ENCODE measurements around the gene AKAP17A. TPM values are rescaled to one million over a fixed set of nuclear protein-coding genes. Genes with fewer than 3 reads are reported as not detected.
A peak's percentile ranks its signal among the peaks of the same experiment; 100 is the strongest.

Gene AKAP17A, protein sequence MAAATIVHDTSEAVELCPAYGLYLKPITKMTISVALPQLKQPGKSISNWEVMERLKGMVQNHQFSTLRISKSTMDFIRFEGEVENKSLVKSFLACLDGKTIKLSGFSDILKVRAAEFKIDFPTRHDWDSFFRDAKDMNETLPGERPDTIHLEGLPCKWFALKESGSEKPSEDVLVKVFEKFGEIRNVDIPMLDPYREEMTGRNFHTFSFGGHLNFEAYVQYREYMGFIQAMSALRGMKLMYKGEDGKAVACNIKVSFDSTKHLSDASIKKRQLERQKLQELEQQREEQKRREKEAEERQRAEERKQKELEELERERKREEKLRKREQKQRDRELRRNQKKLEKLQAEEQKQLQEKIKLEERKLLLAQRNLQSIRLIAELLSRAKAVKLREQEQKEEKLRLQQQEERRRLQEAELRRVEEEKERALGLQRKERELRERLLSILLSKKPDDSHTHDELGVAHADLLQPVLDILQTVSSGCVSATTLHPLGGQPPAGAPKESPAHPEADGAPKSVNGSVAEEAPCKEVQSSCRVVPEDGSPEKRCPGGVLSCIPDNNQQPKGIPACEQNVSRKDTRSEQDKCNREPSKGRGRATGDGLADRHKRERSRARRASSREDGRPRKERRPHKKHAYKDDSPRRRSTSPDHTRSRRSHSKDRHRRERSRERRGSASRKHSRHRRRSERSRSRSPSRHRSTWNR
- total RNA-seq (2021) = 28.3 and 29.2 TPM in 2 replicates
- Bru-seq, nascent RNA = percentile 62 among the genes with signal in this experiment
- BruChase-seq, experiment 1, labeled RNA remaining after a 2-hour chase = percentile 77 among the genes with signal in this experiment
- BruChase-seq, experiment 2, labeled RNA remaining after a 6-hour chase = percentile 80 among the genes with signal in this experiment
- long read RNA-seq, transcript AKAP17A-202 (4 exons, 2,187 nt) = minor isoform, 17 of 90 reads
- long read RNA-seq, transcript AKAP17A-203 (6 exons, 3,232 nt) = minor isoform, 6 of 90 reads
- long read RNA-seq, transcript AKAP17A-201 (5 exons, 3,204 nt) = major isoform, 47 of 90 reads
- long read RNA-seq, partial matches to known transcripts = 7 of 90 reads
- long read RNA-seq, other reads (novel, unspliced or antisense) = 13 of 90 reads

- H3K9me2 ChIP-seq (ENCODE audit: insufficient read depth) = no peaks in the 10 kb centered on the region
- peak; percentile 82 to 95 for DNase-seq
- H3K4me2 ChIP-seq = peak within 1 kb of the TSS; percentile 87
- H3K9me3 ChIP-seq (ENCODE audit: insufficient read depth, low read depth) = no peaks in the 10 kb centered on the region
- H4K20me1 ChIP-seq (ENCODE audit: insufficient read depth) = peaks cover 26% of the 10 kb centered on the region
- no TSS peak for BruUV-seq (replicated peaks)
- peaks cover 9% of the 10 kb centered on the region; the same call in 1 of the 2 replicates for H3K4me1 ChIP-seq (replicated peaks; ENCODE audit: insufficient read depth)
- POLR2A ChIA-PET (ENCODE audit: unreplicated experiment) = no interaction called here
- H3K4me3 ChIP-seq = peak within 1 kb of the TSS; percentile 95
- H3K27me3 ChIP-seq (ENCODE audit: insufficient read depth, low read depth) = no peaks in the 10 kb centered on the region
- no peaks in the 10 kb centered on the region for H3K36me3 ChIP-seq (ENCODE audit: low read depth)
- 0 out of 2 replicates have a peak within 1 kb of the TSS, but pooled peaks have one; percentile 62 for H2AFZ ChIP-seq
- TF ChIP-seq, protein P1, sequence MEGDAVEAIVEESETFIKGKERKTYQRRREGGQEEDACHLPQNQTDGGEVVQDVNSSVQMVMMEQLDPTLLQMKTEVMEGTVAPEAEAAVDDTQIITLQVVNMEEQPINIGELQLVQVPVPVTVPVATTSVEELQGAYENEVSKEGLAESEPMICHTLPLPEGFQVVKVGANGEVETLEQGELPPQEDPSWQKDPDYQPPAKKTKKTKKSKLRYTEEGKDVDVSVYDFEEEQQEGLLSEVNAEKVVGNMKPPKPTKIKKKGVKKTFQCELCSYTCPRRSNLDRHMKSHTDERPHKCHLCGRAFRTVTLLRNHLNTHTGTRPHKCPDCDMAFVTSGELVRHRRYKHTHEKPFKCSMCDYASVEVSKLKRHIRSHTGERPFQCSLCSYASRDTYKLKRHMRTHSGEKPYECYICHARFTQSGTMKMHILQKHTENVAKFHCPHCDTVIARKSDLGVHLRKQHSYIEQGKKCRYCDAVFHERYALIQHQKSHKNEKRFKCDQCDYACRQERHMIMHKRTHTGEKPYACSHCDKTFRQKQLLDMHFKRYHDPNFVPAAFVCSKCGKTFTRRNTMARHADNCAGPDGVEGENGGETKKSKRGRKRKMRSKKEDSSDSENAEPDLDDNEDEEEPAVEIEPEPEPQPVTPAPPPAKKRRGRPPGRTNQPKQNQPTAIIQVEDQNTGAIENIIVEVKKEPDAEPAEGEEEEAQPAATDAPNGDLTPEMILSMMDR (conservative IDR thresholded peaks at IDR 0.05) = no peak
- TF ChIP-seq EZH2 (IDR thresholded peaks at IDR 0.05; ENCODE audit: low read depth) = no peak
- peaks cover 22% of the 10 kb centered on the region; the same call in 1 of the 2 replicates for H3F3A ChIP-seq (ENCODE audit: insufficient read depth, low read depth)
- CTCF ChIA-PET = no interaction called here
- H3K27ac ChIP-seq = peak within 1 kb of the TSS; percentile 44
- intact Hi-C loops (cut with micrococcal nuclease; ENCODE audit: unreplicated experiment) = loop anchor here (5.0 kb wide), 1 partner anchor 139 kb away; the partner anchor contains the start of gene ASMTL
- H3K79me2 ChIP-seq (ENCODE audit: low read depth) = peaks cover 43% of the 10 kb centered on the region
These were observed at the start of gene AKAP17A for GRCh38 chrX:1591102-1591862. AKAP17A (plus strand) TSS chrX:1591604; CDS start chrX:1593463, 1,859 bp downstream.

- Histone ChIP-seq H3K9me3 (ENCODE audit: insufficient read depth, low read depth) (no peaks in the 10 kb centered on the region), H3K4me3 (no peak overlapping the region), H3K27me3 (ENCODE audit: insufficient read depth, low read depth) (no peaks in the 10 kb centered on the region), H4K20me1 (ENCODE audit: insufficient read depth) (no peaks in the 10 kb centered on the region), H3K9me2 (ENCODE audit: insufficient read depth) (no peaks in the 10 kb centered on the region), H3K4me1 (replicated peaks; ENCODE audit: insufficient read depth) (no peaks in the 10 kb centered on the region), H3K36me3 (ENCODE audit: low read depth) (no peaks in the 10 kb centered on the region), H3K27ac (no peak overlapping the region), H2AFZ (no peak overlapping the region), H3K4me2 (no peak overlapping the region), H3F3A (ENCODE audit: insufficient read depth, low read depth) (no peaks in the 10 kb centered on the region), H3K79me2 (ENCODE audit: low read depth) (no peaks in the 10 kb centered on the region)
- ChIA-PET POLR2A (ENCODE audit: unreplicated experiment) (no interaction called here), CTCF (no interaction called here)
- TF ChIP-seq, protein P1 (conservative IDR thresholded peaks at IDR 0.05) = no peak
- TF ChIP-seq EZH2 (IDR thresholded peaks at IDR 0.05; ENCODE audit: low read depth) = no peak
- BruUV-seq (replicated peaks) = no TSS peak
- DNase-seq = no peak
- intact Hi-C loops (cut with micrococcal nuclease; ENCODE audit: unreplicated experiment) = no loop called here
These were observed 48.2 kb upstream of the AKAP17A start for GRCh38 chrX:1542994-1543725.
